Trophoblast cell (in vitro differentiated cells and primary cell): ENCODE results near the gene MYEF2.
A peak's percentile ranks its signal among the peaks of the same experiment; 100 is the strongest.

Experiments used
- DNase-seq, 2 donors: peaks; one replicate each; pipeline ENCODE4 v3.0.0-alpha.2; 2016
- H2AFZ ChIP-seq: 2 replicates; pipeline ENCODE4 v1.6.1; 2013; ENCODE audit warnings: low read length, moderate library complexity, mild to moderate bottlenecking; ENCODE audit not compliant: insufficient read depth, poor library complexity
- H2AK5ac ChIP-seq: 2 replicates; pipeline ENCODE4 v1.6.1; 2013; ENCODE audit warnings: mild to moderate bottlenecking, low read length
- H2BK120ac ChIP-seq: 2 replicates; pipeline ENCODE4 v1.6.1; 2013; ENCODE audit warnings: low read length, mild to moderate bottlenecking, moderate library complexity; ENCODE audit not compliant: insufficient read depth, poor library complexity
- H2BK12ac ChIP-seq: 2 replicates; pipeline ENCODE4 v1.6.1; 2013; ENCODE audit warnings: mild to moderate bottlenecking, low read length, moderate library complexity
- H2BK5ac ChIP-seq: 2 replicates; pipeline ENCODE4 v1.6.1; 2013; ENCODE audit warnings: low read length, low read depth, moderate library complexity, mild to moderate bottlenecking; ENCODE audit not compliant: poor library complexity
- H3K14ac ChIP-seq: 2 replicates; pipeline ENCODE4 v1.6.1; 2013; ENCODE audit warnings: mild to moderate bottlenecking, low read length
- H3K18ac ChIP-seq: 2 replicates; pipeline ENCODE4 v1.6.1; 2013; ENCODE audit warnings: mild to moderate bottlenecking, low read length
- H3K23ac ChIP-seq: 2 replicates; pipeline ENCODE4 v1.6.1; 2013; ENCODE audit warnings: low read length
- H3K27ac ChIP-seq: 2 replicates; pipeline ENCODE4 v1.5.1; 2013; ENCODE audit warnings: low read depth, mild to moderate bottlenecking, inconsistent platforms, low read length, moderate library complexity
- H3K27me3 ChIP-seq: 2 replicates; pipeline ENCODE4 v1.6.1; 2013; ENCODE audit warnings: inconsistent platforms, mild to moderate bottlenecking, low read length, moderate library complexity; ENCODE audit not compliant: insufficient read depth
- H3K36me3 ChIP-seq, 2 experiments: 1 replicate in 1 of 2; 2 replicates in 1 of 2; pipeline ENCODE4 v1.6.1; 2013; ENCODE audit warnings: low read length in 2 of 2, mild to moderate bottlenecking in 2 of 2, moderate library complexity in 1 of 2; ENCODE audit not compliant: insufficient read depth in 2 of 2, control insufficient read depth in 1 of 2
- H3K4ac ChIP-seq: 2 replicates; pipeline ENCODE4 v1.6.1; 2013; ENCODE audit warnings: low read depth, mild to moderate bottlenecking, low read length, moderate library complexity
- H3K4me1 ChIP-seq, 2 experiments: 1 replicate in 1 of 2; 2 replicates in 1 of 2; pipeline ENCODE4 v1.6.1; 2013; ENCODE audit warnings: low read length in 2 of 2, mild to moderate bottlenecking in 2 of 2, moderate library complexity in 1 of 2; ENCODE audit not compliant: insufficient read depth in 2 of 2, control insufficient read depth in 1 of 2
- H3K4me2 ChIP-seq: 2 replicates; pipeline ENCODE4 v1.6.1; 2013; ENCODE audit warnings: inconsistent platforms, mild to moderate bottlenecking, low read length, moderate library complexity
- H3K4me3 ChIP-seq: 2 replicates; pipeline ENCODE4 v1.5.1; 2013; ENCODE audit warnings: mild to moderate bottlenecking, low read depth, low read length, inconsistent platforms
- H3K79me1 ChIP-seq: one replicate; pipeline ENCODE4 v1.6.1; 2013; ENCODE audit warnings: low read length
- H3K79me2 ChIP-seq: 2 replicates; pipeline ENCODE4 v1.6.1; 2013; ENCODE audit warnings: low read length, mild to moderate bottlenecking; ENCODE audit not compliant: control insufficient read depth, insufficient read depth, poor library complexity
- H3K9ac ChIP-seq: 2 replicates; pipeline ENCODE4 v1.6.1; 2013; ENCODE audit warnings: mild to moderate bottlenecking, low read length
- H3K9me3 ChIP-seq: 2 replicates; pipeline ENCODE4 v1.6.1; 2013; ENCODE audit warnings: low read depth, mild to moderate bottlenecking, control low read depth, inconsistent platforms, low read length; ENCODE audit not compliant: insufficient read depth
- H4K12ac ChIP-seq: 2 replicates; pipeline ENCODE4 v1.6.1; 2013; ENCODE audit warnings: low read depth, mild to moderate bottlenecking, low read length, moderate library complexity
- H4K8ac ChIP-seq: 2 replicates; pipeline ENCODE4 v1.6.1; 2013; ENCODE audit warnings: low read depth, mild to moderate bottlenecking, low read length, moderate library complexity
- H4K91ac ChIP-seq: one replicate; pipeline ENCODE4 v1.6.1; 2013; ENCODE audit warnings: low read depth, mild to moderate bottlenecking, low read length, moderate library complexity
- WGBS: extraction: QIAGEN DNeasy Blood & Tissue Kit; methylation state at CpG from one replicate; pipeline ENCODE4 v1.1.7; 2013; ENCODE audit warnings: missing lambda C conversion rate; ENCODE audit not compliant: insufficient read length, insufficient coverage; ENCODE audit errors: extremely low coverage; 5-methylcytosine and 5-hydroxymethylcytosine counted together

The MYEF2 gene

GRCh38 chr15:48131324-48131723 lies 46.8 kb downstream of the MYEF2 start:
- Histone ChIP-seq H3K14ac (no peak overlapping the region), H3K18ac (no peak overlapping the region), H3K9me3 (no peaks in the 10 kb centered on the region), H2BK120ac (no peak overlapping the region), H3K4me3 (no peak overlapping the region), H2BK5ac (no peak overlapping the region), H3K79me1 (no peaks in the 10 kb centered on the region), H4K91ac (no peak overlapping the region), H3K9ac (no peak overlapping the region), H2AK5ac (no peak overlapping the region), H2BK12ac (no peak overlapping the region), H3K4ac (no peak overlapping the region), H3K79me2 (no peaks in the 10 kb centered on the region), H4K12ac (no peak overlapping the region), H3K4me1 (no peaks in the 10 kb centered on the region), H3K27ac (no peak overlapping the region), H3K23ac (no peak overlapping the region), H3K27me3 (no peaks in the 10 kb centered on the region), H2AFZ (no peak overlapping the region), H3K4me2 (no peak overlapping the region), H3K36me3 (no peaks in the 10 kb centered on the region), H4K8ac (no peak overlapping the region)
- DNase-seq, result no peak

GRCh38 chr15:48126667-48127355 lies 51.3 kb downstream of the MYEF2 start:
- Histone ChIP-seq H2BK120ac (no peak overlapping the region), H3K9ac (no peak overlapping the region), H3K9me3 (no peaks in the 10 kb centered on the region), H4K12ac (no peak overlapping the region), H3K4me1 (no peaks in the 10 kb centered on the region), H3K36me3 (no peaks in the 10 kb centered on the region), H3K14ac (no peak overlapping the region), H3K27ac (no peak overlapping the region), H3K4me2 (no peak overlapping the region), H3K4ac (no peak overlapping the region), H3K23ac (no peak overlapping the region), H3K79me1 (no peaks in the 10 kb centered on the region), H2BK12ac (no peak overlapping the region), H2BK5ac (no peak overlapping the region), H3K27me3 (no peaks in the 10 kb centered on the region), H4K8ac (no peak overlapping the region), H4K91ac (no peak overlapping the region), H3K79me2 (no peaks in the 10 kb centered on the region), H3K4me3 (no peak overlapping the region), H3K18ac (no peak overlapping the region), H2AFZ (no peak overlapping the region), H2AK5ac (no peak overlapping the region)
- DNase-seq, result no peak
- WGBS, result no CpG with 5 or more reads among the region's 6 CpGs

- Histone ChIP-seq H2AK5ac (no peak overlapping the region), H3K36me3 (no peaks in the 10 kb centered on the region), H3K27me3 (no peaks in the 10 kb centered on the region), H3K9me3 (peaks cover 1% of the 10 kb centered on the region), H3K9ac (no peak overlapping the region), H2BK5ac (no peak overlapping the region), H3K18ac (no peak overlapping the region), H3K4me3 (no peak overlapping the region), H3K4me1 (no peaks in the 10 kb centered on the region), H3K27ac (no peak overlapping the region), H3K23ac (no peak overlapping the region), H2BK12ac (no peak overlapping the region), H2BK120ac (no peak overlapping the region), H3K79me2 (no peaks in the 10 kb centered on the region), H3K79me1 (no peaks in the 10 kb centered on the region), H3K4ac (no peak overlapping the region), H4K12ac (no peak overlapping the region), H3K4me2 (no peak overlapping the region), H2AFZ (no peak overlapping the region), H4K8ac (no peak overlapping the region), H3K14ac (no peak overlapping the region), H4K91ac (no peak overlapping the region)
- DNase-seq, result no peak
- WGBS, result no CpG with 5 or more reads among the region's 8 CpGs
Observed at GRCh38 chr15:48121849-48122248, 56.2 kb downstream of the MYEF2 start.

GRCh38 chr15:48120745-48121144 lies 57.4 kb downstream of the MYEF2 start, which contains the start of gene SLC24A5:
Gene SLC24A5, plus strand, starts transcription at chr15:48120990. Its CDS starts 55 bp downstream, at chr15:48121045.
- Histone ChIP-seq H3K4me2 (no peak within 1 kb of the TSS), H2AK5ac (no peak within 1 kb of the TSS), H3K9ac (no peak within 1 kb of the TSS), H4K12ac (peak within 1 kb of the TSS; percentile 18), H2AFZ (no peak within 1 kb of the TSS), H3K79me2 (no peaks in the 10 kb centered on the region), H3K27ac (no peak within 1 kb of the TSS), H3K4me1 (no peaks in the 10 kb centered on the region), H3K14ac (no peak within 1 kb of the TSS), H3K23ac (no peak within 1 kb of the TSS), H2BK5ac (no peak within 1 kb of the TSS), H3K18ac (no peak within 1 kb of the TSS), H2BK12ac (no peak within 1 kb of the TSS), H4K91ac (no peak within 1 kb of the TSS), H3K4ac (no peak within 1 kb of the TSS), H4K8ac (no peak within 1 kb of the TSS), H3K27me3 (no peaks in the 10 kb centered on the region), H3K4me3 (no peak within 1 kb of the TSS), H2BK120ac (no peak within 1 kb of the TSS), H3K9me3 (peaks cover 1% of the 10 kb centered on the region), H3K36me3 (no peaks in the 10 kb centered on the region), H3K79me1 (no peaks in the 10 kb centered on the region)
- no CpG with 5 or more reads among the region's 6 CpGs for WGBS
- no peak for DNase-seq
